8988T (cell line): ENCODE measurements around the gene ZNF385B.
"Not testable (repeated sequence)": the region's sequence is repeated elsewhere in the genome, so short reads cannot be mapped to it uniquely, and the experiment has no call there.

Source experiments
- DNase-seq: peaks from one replicate; pipeline ENCODE4 v3.0.0; 2011

Gene ZNF385B

GRCh38 chr2:179796213-179797007 is 65.0 kb downstream of the ZNF385B start:
- DNase-seq = no peak

GRCh38 chr2:179793902-179794301 is 67.5 kb downstream of the ZNF385B start:
- no peak for DNase-seq

GRCh38 chr2:179793238-179793637 is 68.2 kb downstream of the ZNF385B start:
- DNase-seq = no peak

GRCh38 chr2:179790235-179791217 is 70.9 kb downstream of the ZNF385B start:
- no peak for DNase-seq

GRCh38 chr2:179788104-179788503 is 73.3 kb downstream of the ZNF385B start:
- no peak for DNase-seq

- DNase-seq = no peak
Measured at GRCh38 chr2:179787601-179788000, 73.8 kb downstream of the ZNF385B start.

- no peak for DNase-seq
Measured at GRCh38 chr2:179785902-179786301, 75.5 kb downstream of the ZNF385B start.

- not testable (repeated sequence) for DNase-seq
Measured at GRCh38 chr2:179782346-179782745, 79.1 kb downstream of the ZNF385B start.

- DNase-seq = no peak
Measured at GRCh38 chr2:179773986-179774385, 87.4 kb downstream of the ZNF385B start.

- DNase-seq = no peak
Measured at GRCh38 chr2:179772346-179772745, 89.1 kb downstream of the ZNF385B start.

GRCh38 chr2:179771791-179772190 is 89.6 kb downstream of the ZNF385B start:
- DNase-seq = no peak

- no peak for DNase-seq
Measured at GRCh38 chr2:179770029-179770428, 91.4 kb downstream of the ZNF385B start.

- no peak for DNase-seq
Measured at GRCh38 chr2:179769323-179769722, 92.1 kb downstream of the ZNF385B start.

- DNase-seq = no peak
Measured at GRCh38 chr2:179768765-179769164, 92.6 kb downstream of the ZNF385B start.

GRCh38 chr2:179765666-179766065 is 95.7 kb downstream of the ZNF385B start:
- no peak for DNase-seq

GRCh38 chr2:179764710-179765109 is 96.7 kb downstream of the ZNF385B start:
- no peak for DNase-seq

- no peak for DNase-seq
Measured at GRCh38 chr2:179758636-179759035, 102.8 kb downstream of the ZNF385B start.

- DNase-seq = no peak
Measured at GRCh38 chr2:179751163-179751809, 110.1 kb downstream of the ZNF385B start.

- DNase-seq = no peak
Measured at GRCh38 chr2:179749210-179749609, 112.2 kb downstream of the ZNF385B start.

- DNase-seq = no peak
Measured at GRCh38 chr2:179746981-179747380, 114.4 kb downstream of the ZNF385B start.

- no peak for DNase-seq
Measured at GRCh38 chr2:179745635-179746256, 115.7 kb downstream of the ZNF385B start.

GRCh38 chr2:179744401-179744800 is 117.0 kb downstream of the ZNF385B start:
- no peak for DNase-seq

GRCh38 chr2:179741317-179741716 is 120.1 kb downstream of the ZNF385B start:
- no peak for DNase-seq
